ENCODE results near the gene DHX57.

DHX57 gene

DNA sequence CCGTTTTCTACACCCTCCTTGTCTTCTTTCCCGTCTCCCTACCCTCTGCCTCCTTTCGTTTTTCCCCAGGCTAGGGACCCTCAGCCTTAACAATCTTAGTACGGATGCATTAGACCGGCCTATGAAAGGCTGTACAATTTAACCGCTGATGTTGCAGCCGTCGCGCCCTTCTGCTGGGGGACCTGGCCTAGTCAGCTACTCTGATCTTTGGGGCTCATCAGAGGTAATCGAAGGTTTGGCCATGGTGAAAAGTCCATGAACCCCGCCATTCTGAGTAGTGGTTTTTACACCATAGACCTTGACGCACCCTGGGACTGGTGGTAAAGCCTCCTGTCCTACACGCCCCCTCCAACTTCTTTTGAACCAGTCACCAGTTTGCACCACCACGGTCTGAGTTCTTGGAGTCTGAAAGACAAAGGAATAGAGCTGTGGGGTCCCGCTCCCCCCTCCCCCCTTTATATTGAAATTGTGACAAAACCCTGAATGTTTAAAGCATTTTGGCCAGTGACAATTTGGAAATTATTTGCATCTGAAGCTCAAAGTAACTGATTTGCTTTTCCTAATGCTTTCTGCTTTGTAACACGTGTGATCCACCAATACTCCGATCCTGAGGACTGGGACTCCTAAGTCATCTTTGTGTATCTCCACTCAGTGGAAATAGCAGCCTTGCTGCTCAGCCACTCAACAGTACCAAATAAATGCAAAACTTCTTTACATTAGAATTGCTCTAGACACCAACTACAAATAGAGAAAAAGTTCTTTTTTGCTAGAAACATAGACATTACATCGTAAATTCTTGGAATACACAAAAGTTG, 123.9 kb downstream of the DHX57 start:
- no peak for DNase-seq (ENCODE audit: low read depth)

DNA sequence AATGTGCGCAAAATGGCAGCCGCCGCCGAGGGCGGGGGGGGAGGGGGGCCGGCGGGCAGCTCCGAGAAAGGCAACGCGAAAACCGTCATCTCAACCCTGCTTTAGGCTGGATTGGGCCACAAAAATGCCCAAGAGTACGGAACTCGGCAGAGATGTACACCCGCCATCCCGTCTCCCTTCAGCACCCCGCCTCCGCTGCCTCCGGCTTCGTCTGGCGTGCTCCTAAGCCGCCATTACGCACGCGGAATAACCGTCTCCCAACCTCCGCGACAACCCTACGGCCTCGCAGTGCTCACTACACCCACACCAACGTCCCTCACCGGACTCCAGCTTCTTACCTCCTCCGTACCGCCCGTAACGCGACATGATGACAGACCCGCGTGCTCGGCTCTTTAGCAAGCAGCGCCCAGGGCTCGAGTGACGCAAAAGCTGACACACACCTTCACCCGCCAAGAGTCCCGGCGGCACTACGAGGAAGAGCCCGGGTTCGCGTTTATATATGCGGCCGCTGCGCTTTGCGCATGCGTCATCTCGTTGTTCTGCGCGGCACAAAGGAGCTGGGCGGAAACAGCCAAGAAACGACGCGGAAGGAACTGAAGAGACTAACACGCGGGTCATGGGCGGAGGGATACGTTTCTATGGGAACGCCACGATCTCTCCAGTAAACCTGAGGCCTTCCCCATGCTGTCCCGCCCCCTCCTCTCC, 124.7 kb downstream of the DHX57 start, which contains the start of gene SRSF7:
SRSF7 (minus strand) TSS at position 471 of the 705 bp plus-strand sequence; CDS start at position 366, 105 bp downstream.
- DNase-seq (ENCODE audit: low read depth): peak; percentile 95

DNA sequence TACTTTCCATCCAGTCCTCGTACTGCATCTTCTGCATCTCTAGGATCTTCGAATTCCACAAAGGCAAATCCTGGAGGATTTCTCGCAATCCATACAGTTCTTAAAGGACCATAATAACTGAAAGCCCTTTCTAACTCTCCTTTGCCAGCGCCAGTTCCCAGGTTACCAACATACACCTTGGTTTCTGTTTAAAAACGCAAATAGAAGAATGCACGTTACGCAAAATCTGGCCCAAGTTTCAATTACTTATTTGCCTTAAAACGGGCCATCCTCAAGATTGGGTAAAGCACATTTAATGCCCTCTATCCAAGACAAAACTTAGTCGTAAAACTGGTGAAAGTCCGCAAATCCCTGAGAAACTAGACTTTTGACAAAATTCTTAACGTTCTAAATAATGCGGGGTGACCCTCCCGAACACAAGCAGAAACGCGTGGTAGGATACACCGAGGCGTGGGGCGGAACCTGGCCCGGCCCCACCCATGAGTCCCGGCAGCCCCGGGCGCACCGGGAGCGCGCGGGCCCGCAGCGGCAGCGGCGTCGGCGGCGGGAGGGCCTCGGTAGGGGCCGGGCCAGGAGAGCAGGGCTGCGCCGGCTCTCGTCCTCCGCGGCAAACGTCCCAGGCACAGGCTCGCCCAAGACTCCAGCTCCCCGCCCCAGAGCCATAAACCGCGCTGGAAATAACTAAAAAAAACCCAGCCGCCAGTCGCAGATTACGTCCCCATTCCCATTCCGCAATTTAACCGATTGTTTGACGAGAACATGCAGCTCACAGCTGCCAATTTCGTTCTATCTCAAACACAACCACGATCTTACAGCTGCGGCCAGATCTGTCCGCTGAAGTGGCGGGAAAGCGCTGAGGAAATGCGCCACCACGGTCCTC, 125.5 kb downstream of the DHX57 start:
- peak; percentile 41 for DNase-seq (ENCODE audit: low read depth)

DNA sequence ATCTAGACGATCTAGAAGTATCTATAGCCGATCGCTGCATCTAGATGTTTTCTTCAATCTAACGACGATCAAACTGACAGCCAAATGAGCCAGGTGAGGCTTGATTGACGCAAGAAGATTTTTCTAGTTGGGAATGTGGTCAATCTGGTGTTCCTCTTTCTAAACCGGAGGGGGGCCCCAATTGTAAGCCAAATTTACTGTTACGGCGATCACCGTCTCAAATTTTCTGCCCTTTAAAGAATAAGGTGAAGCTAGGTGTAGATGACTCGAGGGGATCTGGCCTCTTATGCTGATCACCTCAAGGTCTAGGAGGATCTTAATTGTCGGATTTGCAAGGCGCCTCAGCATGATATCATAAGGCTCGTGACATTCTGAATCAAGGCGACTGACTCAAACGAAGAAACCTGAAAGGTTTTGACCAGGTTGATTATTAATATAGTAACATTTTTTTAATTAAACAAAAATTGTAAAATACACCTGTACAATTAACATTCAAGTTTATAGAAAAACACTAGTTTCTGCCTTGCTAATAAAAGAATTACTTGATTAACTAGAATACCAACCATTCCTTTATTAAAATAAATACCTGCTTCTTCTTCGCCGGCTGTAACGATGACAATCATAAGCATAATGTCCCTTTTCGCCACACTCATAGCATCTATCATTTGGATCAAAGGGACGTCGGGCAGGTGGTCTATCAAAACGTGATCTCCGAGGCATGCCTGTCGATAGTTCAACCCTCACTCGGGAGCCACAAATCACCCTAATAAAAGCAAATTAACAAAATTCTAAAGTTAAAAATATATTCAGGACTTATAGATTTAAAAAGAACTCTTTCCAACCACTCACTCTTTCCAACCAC, 126.6 kb downstream of the DHX57 start:
- no peak for DNase-seq (ENCODE audit: low read depth)

DNA sequence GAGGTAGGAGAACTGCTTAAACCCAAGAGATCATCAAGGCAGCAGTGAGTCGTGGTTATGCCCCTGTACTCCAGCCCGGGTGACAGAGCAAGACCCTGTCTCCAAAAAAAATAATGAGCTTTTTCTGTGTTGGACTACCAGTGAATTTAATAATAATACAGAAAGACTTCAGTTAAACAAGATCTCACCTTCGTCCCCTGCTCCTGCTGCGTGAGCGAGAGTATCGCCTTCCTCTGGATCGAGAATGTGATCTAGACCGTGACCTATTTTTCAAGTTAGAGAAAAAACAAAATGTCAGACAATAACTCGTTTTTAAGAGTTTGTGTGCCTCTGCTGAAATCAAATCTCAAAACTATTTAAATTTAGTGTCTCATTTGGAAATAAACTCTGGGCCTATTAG, 127.3 kb downstream of the DHX57 start:
- no peak for DNase-seq (ENCODE audit: low read depth)

DNA sequence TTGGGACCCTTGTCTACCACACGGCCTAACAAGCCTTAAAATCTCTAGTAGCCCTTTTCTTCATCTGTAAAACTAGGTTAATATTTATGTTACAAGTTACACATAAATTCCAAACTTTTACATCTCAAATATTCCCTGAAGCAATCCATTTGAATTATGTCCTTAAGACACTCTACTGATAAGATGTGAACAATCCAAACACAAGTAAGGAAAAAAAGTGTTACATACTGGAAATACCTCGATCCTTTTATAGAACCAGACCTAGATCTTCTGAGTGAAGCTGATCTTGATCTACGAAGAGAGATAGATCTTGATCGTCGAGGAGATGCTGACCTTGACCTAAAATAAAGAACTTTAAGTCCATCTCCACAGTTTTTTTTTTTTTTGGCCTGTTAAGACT, 127.9 kb downstream of the DHX57 start:
- DNase-seq (ENCODE audit: low read depth): no peak
